ENCODE results near the gene DCTN3. TPM values are rescaled to one million over a fixed set of nuclear protein-coding genes. Genes with fewer than 3 reads are reported as not detected.

The DCTN3 gene
- total and polyA plus RNA-seq, 10 of the 15 experiments (the other 5 are each of a cell fraction or from before 2014, with no cell fraction given) = 19.0 to 120 (median 71.8) TPM

DNA sequence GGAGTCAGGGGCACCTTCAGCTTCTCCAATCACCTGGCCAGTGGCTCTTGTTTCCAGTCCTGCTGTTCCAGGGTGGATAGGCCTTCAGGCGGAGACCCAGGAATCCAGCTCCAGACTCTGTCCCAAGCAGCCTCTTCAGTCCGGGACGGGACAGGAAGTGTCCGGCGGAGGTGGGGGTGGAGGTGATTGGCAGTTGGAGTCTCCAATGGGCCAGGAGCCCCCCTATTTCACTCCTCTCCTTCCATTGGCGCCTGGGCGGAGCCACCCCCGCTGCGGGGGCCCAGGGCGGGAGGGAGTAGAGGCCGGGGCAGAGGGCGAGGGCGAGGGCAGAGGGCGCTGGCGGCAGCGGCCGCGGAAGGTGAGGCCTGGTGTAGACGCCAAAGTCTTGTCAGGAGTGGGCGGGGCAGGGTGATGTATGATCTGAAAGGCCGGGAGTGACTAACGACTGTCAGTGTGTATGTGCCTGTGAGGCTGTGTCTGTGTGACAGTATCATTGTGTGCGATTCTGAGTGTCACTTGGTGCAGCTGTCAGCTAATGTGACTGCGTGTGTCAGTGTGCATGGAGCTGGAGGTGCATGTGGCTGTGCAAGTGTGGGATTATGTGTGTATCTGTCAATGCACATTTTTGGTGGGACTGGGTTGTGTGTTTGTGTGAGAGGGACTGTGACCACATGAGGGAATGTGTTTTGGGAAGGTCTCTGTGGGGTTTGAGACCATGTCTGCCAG lies 31.7 kb upstream of the DCTN3 start, which contains the start of gene IL11RA (continued):
- no peak for TF ChIP-seq ZNF687 (IDR thresholded peaks at IDR 0.05)
- no peak for TF ChIP-seq IRF4 (IDR thresholded peaks at IDR 0.05; ENCODE audit: low read depth, low read length)
- no peak for TF ChIP-seq CHD4 (IDR thresholded peaks at IDR 0.05)
- no peak for TF ChIP-seq NRF1 (conservative IDR thresholded peaks at IDR 0.05; ENCODE audit: low read depth, low read length)
- no peak for TF ChIP-seq NFXL1 (IDR thresholded peaks at IDR 0.05; ENCODE audit: borderline replicate concordance)
- peak; percentile 42; the same call in 1 of the 2 replicates for TF ChIP-seq NR2F1 (conservative IDR thresholded peaks at IDR 0.05)
- TF ChIP-seq, protein P1, sequence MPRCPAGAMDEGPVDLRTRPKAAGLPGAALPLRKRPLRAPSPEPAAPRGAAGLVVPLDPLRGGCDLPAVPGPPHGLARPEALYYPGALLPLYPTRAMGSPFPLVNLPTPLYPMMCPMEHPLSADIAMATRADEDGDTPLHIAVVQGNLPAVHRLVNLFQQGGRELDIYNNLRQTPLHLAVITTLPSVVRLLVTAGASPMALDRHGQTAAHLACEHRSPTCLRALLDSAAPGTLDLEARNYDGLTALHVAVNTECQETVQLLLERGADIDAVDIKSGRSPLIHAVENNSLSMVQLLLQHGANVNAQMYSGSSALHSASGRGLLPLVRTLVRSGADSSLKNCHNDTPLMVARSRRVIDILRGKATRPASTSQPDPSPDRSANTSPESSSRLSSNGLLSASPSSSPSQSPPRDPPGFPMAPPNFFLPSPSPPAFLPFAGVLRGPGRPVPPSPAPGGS (IDR thresholded peaks at IDR 0.05; ENCODE audit: borderline replicate concordance, insufficient read depth, low read depth, low read length, poor library complexity, severe bottlenecking) = peak; percentile 99
- no peak for TF ChIP-seq HDAC2 (IDR thresholded peaks at IDR 0.05)
- TF ChIP-seq CTCF (IDR thresholded peaks at IDR 0.05 in 2 of 3, conservative IDR thresholded peaks at IDR 0.05 in 1 of 3; ENCODE audit: control insufficient read depth in 2 of 3, extremely low read depth in 1 of 3, insufficient read depth in 1 of 3, low read depth in 3 of 3, low read length in 3 of 3) = no peak
- TF ChIP-seq RAD51 (IDR thresholded peaks at IDR 0.05) = no peak
- peak; percentile 55; the same call in 1 of the 2 replicates for TF ChIP-seq HDGF (IDR thresholded peaks at IDR 0.05)
- no peak for TF ChIP-seq HCFC1 (IDR thresholded peaks at IDR 0.05; ENCODE audit: low read length)
- TF ChIP-seq NR2C1 (IDR thresholded peaks at IDR 0.05) = peak; percentile 38; the same call in 1 of the 2 replicates
- TF ChIP-seq MTA2 (IDR thresholded peaks at IDR 0.05; ENCODE audit: low read depth) = no peak
- TF ChIP-seq RFX5 (IDR thresholded peaks at IDR 0.05; ENCODE audit: low read depth, low read length) = no peak
- TF ChIP-seq GATAD2B (conservative IDR thresholded peaks at IDR 0.05; ENCODE audit: low read depth) = no peak
- TF ChIP-seq, protein P2, sequence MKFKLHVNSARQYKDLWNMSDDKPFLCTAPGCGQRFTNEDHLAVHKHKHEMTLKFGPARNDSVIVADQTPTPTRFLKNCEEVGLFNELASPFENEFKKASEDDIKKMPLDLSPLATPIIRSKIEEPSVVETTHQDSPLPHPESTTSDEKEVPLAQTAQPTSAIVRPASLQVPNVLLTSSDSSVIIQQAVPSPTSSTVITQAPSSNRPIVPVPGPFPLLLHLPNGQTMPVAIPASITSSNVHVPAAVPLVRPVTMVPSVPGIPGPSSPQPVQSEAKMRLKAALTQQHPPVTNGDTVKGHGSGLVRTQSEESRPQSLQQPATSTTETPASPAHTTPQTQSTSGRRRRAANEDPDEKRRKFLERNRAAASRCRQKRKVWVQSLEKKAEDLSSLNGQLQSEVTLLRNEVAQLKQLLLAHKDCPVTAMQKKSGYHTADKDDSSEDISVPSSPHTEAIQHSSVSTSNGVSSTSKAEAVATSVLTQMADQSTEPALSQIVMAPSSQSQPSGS (IDR thresholded peaks at IDR 0.05; ENCODE audit: low read length) = no peak
- no peak for TF ChIP-seq CREB1 (IDR thresholded peaks at IDR 0.05; ENCODE audit: low read depth)
- no peak for TF ChIP-seq LARP7 (IDR thresholded peaks at IDR 0.05)
- no peak for TF ChIP-seq SMAD1 (IDR thresholded peaks at IDR 0.05; ENCODE audit: low read depth, partially characterized antibody)

Data from GM12878 (cell line).